K562 (cell line): ENCODE measurements around the gene RPS19BP1. TPM values are rescaled to one million over a fixed set of nuclear protein-coding genes. Genes with fewer than 3 reads are reported as not detected.
A peak's percentile ranks its signal among the peaks of the same experiment; 100 is the strongest.

ENCODE experiments used
- ATAC-seq: fragments of 200-7000 bp; cut with Tn5 transposase; 3 replicates; pipeline ENCODE4 v1.9.1; 2020; ENCODE audit warnings: moderate library complexity
- BruUV-seq: library from RNA; stranded (reverse); fragments of 400-500 nt; replicated peaks from 2 replicates; lab custom pipeline; 2021; lab: Mats Ljungman, UMichigan
- CTCF ChIA-PET: fragments of 300-600 bp; formaldehyde crosslinking; extraction: SDS; loops from one replicate; lab custom pipeline; 2021; ENCODE audit warnings: low intra/inter-chr PET ratio; lab: Yijun Ruan, JAX
- POLR2A ChIA-PET: fragments of 300-600, 350-650 bp; sonication (Branson Sonifier 250); formaldehyde crosslinking; extraction: SDS; loops from one replicate; lab custom pipeline; 2021; ENCODE audit warnings: antibody characterized with exemption, inconsistent platforms; lab: Yijun Ruan, JAX
- DNase-seq, 4 experiments: peaks; one replicate each; pipeline versions ENCODE4 v3.0.0 to v3.0.0-alpha.2; 2011 to 2018; ENCODE audit warnings: low spot score in 3 of 4, mixed read lengths in 3 of 4; ENCODE audit errors: extremely low read depth in 1 of 4
- FAIRE-seq: peaks from 2 replicates; lab custom pipeline; 2011; peaks lifted over from hg19 to GRCh38; lab: Jason Lieb, UNC
- H2AFZ ChIP-seq: 2 replicates; pipeline ENCODE4 v1.6.0; 2011; ENCODE audit warnings: low read depth, low read length, control low read depth, inconsistent platforms
- H3K27ac ChIP-seq: fragments of 200-600 bp; 3 replicates; pipeline ENCODE4 v1.8.0; 2011; ENCODE audit warnings: low read depth, mild to moderate bottlenecking, control low read depth, inconsistent platforms, low read length, moderate library complexity, mixed read lengths; ENCODE audit errors: extremely low read depth
- H3K27me3 ChIP-seq, 2 experiments: fragments of 300-600 bp in 1 of 2; 2 replicates in 1 of 2; 3 replicates in 1 of 2; pipeline versions ENCODE4 v1.6.0 to v1.8.0; 2011; ENCODE audit warnings: inconsistent platforms in 2 of 2, low read length in 2 of 2, mild to moderate bottlenecking in 1 of 2, mixed read lengths in 1 of 2, moderate library complexity in 1 of 2; ENCODE audit not compliant: control insufficient read depth in 2 of 2, insufficient read depth in 2 of 2
- H3K36me3 ChIP-seq: fragments of 300-600 bp; 3 replicates; pipeline ENCODE4 v1.8.0; 2011; ENCODE audit warnings: mild to moderate bottlenecking, low read length, inconsistent platforms; ENCODE audit not compliant: control insufficient read depth, insufficient read depth
- H3K4me1 ChIP-seq, 2 experiments: fragments of 200-600 bp in 1 of 2; replicated peaks in 1 of 2; 2 replicates in 1 of 2; 3 replicates in 1 of 2; pipeline versions ENCODE4 v1.5.1 to v1.8.0; 2011; ENCODE audit warnings: inconsistent platforms in 2 of 2, low read length in 2 of 2, mild to moderate bottlenecking in 1 of 2, mixed read lengths in 1 of 2, moderate library complexity in 1 of 2; ENCODE audit not compliant: control insufficient read depth in 2 of 2, insufficient read depth in 2 of 2
- H3K4me2 ChIP-seq: 2 replicates; pipeline ENCODE4 v1.6.1; 2011; ENCODE audit warnings: low read length, control low read depth, inconsistent platforms, mixed read lengths; ENCODE audit not compliant: insufficient read depth
- H3K4me3 ChIP-seq: fragments of 200-600 bp; sonication (generic), shearing (Covaris generic); 2 replicates; pipeline ENCODE4 v1.5.1; 2016; ENCODE audit warnings: control low read depth, inconsistent platforms
- H3K79me2 ChIP-seq: fragments of 200-600 bp; 3 replicates; pipeline ENCODE4 v1.8.0; 2011; ENCODE audit warnings: low read length, inconsistent platforms; ENCODE audit not compliant: control insufficient read depth, insufficient read depth
- H3K9ac ChIP-seq, 2 experiments: 2 replicates each; pipeline versions ENCODE4 v1.6.0 to v1.6.1; 2011; ENCODE audit warnings: low read depth in 2 of 2, low read length in 2 of 2, control low read depth in 1 of 2, inconsistent platforms in 1 of 2, mild to moderate bottlenecking in 1 of 2, mixed read lengths in 1 of 2; ENCODE audit not compliant: insufficient read depth in 1 of 2
- H3K9me1 ChIP-seq: one replicate; pipeline ENCODE4 v1.6.0; 2011; ENCODE audit warnings: inconsistent platforms, mild to moderate bottlenecking, low read length, moderate library complexity; ENCODE audit not compliant: control insufficient read depth, insufficient read depth
- H3K9me3 ChIP-seq: replicated peaks from 2 replicates; pipeline ENCODE4 v1.5.1; 2011; ENCODE audit warnings: low read depth, low read length, inconsistent platforms; ENCODE audit not compliant: control insufficient read depth, insufficient read depth
- H4K20me1 ChIP-seq: replicated peaks from 2 replicates; pipeline ENCODE4 v1.6.1; 2011; ENCODE audit warnings: low read length, inconsistent platforms, mixed read lengths; ENCODE audit not compliant: control insufficient read depth, insufficient read depth
- CEBPG ChIP-seq, 3 experiments: fragments of 200-800 bp in 1 of 3; sonication (Bioruptor generic) in 1 of 3; sonication (generic) in 1 of 3; formaldehyde crosslinking in 1 of 3; IDR thresholded peaks in 2 of 3; conservative IDR thresholded peaks in 1 of 3; 2 replicates each; pipeline versions ENCODE4 v1.6.1 to v1.8.0; 2016 to 2022; ENCODE audit warnings: missing compliant biosample characterization in 2 of 3, missing genetic modification characterization in 2 of 3, mild to moderate bottlenecking in 1 of 3, missing genetic modification reagents in 1 of 3
- CHD1 ChIP-seq: fragments of 200-600 bp; sonication (generic); IDR thresholded peaks from one replicate; pipeline ENCODE4 v1.6.1; 2012; ENCODE audit warnings: mild to moderate bottlenecking, moderate library complexity, low read length, inconsistent platforms
- HES1 ChIP-seq: fragments of 450-650 bp; IDR thresholded peaks from 2 replicates; pipeline ENCODE4 v1.6.1; 2016; ENCODE audit warnings: low read depth, mild to moderate bottlenecking, moderate library complexity
- HEY1 ChIP-seq: fragments of 250-450 bp; sonication (Bioruptor Pico); IDR thresholded peaks from 2 replicates; pipeline ENCODE4 v1.5.0; 2020; ENCODE audit warnings: mild to moderate bottlenecking, moderate library complexity, borderline replicate concordance
- RAD21 ChIP-seq, 2 experiments: fragments of 250-450 bp in 1 of 2; fragments of 450-650 bp in 1 of 2; sonication (Bioruptor Pico) in 1 of 2; formaldehyde crosslinking in 1 of 2; IDR thresholded peaks in 1 of 2; conservative IDR thresholded peaks in 1 of 2; 2 replicates each; pipeline versions ENCODE4 v1.4.0 to v1.8.0; 2020 to 2022; ENCODE audit warnings: mild to moderate bottlenecking in 2 of 2, moderate library complexity in 1 of 2
- SAP30 ChIP-seq: fragments of 200-600 bp; sonication (generic); IDR thresholded peaks from 2 replicates; pipeline ENCODE4 v1.6.1; 2012; ENCODE audit warnings: borderline replicate concordance, low read depth, mild to moderate bottlenecking, moderate library complexity, low read length, control low read depth, inconsistent platforms; ENCODE audit not compliant: insufficient read depth, poor library complexity, severe bottlenecking
- WHSC1 ChIP-seq: IDR thresholded peaks from one replicate; pipeline ENCODE4 v1.6.1; 2012; ENCODE audit warnings: low read length, control low read depth, inconsistent platforms
- ZNF282 ChIP-seq: sonication (generic); formaldehyde crosslinking; IDR thresholded peaks from 2 replicates; pipeline ENCODE4 v1.8.1; 2023; ENCODE audit warnings: missing genetic modification reagents
- WGBS: fragments of 100-300 bp; shearing (Covaris generic); methylation state at CpG from one replicate; pipeline ENCODE4 v1.1.6; 2016; ENCODE audit warnings: low coverage, mixed read lengths; ENCODE audit not compliant: insufficient coverage; ENCODE audit errors: missing lambda C conversion rate; 5-methylcytosine and 5-hydroxymethylcytosine counted together
- in situ Hi-C: fragments of 300-500 bp; cut with MboI; formaldehyde crosslinking; loops from 4 replicates; pipeline ENCODE4 v1.15.0; 2018; ENCODE audit warnings: inconsistent platforms, mixed read lengths
- intact Hi-C: fragments of 100-400 bp; cut with micrococcal nuclease; formaldehyde crosslinking; loops from 2 replicates; pipeline ENCODE4 v1.14.2; 2022
- polyA plus RNA-seq, 8 experiments: library from polyadenylated mRNA; depleted of rRNA in 4 of 8; stranded (reverse) in 5 of 8; unstranded in 3 of 8; fragments of >200 nt; fragmentation: Nextera tagmentation in 2 of 8; fragmentation: Illumina TruSeq in 1 of 8; extraction: Ambion mirVana in 2 of 8; extraction: Trizol in 1 of 8; gene quantifications; 2 replicates each; pipeline versions ENCODE4 v1.2.1 to v1.2.3, GENCODE V29; 2011 to 2014; ENCODE audit warnings: inconsistent platforms in 1 of 8, missing spikeins in 1 of 8
- total RNA-seq, 7 experiments: library from RNA; depleted of rRNA in 6 of 7; stranded (reverse); fragments of >200 nt in 6 of 7; fragmentation: Illumina TruSeq in 2 of 7; extraction: Trizol in 2 of 7; gene quantifications; 2 replicates each; pipeline versions ENCODE4 v1.2.1 to v1.2.3, GENCODE V29; 2011 to 2021; ENCODE audit warnings: low replicate concordance in 1 of 7
- TF ChIP-seq, protein P1 (sequence below): fragments of 250-450 bp; sonication (Bioruptor Pico); IDR thresholded peaks from 2 replicates; pipeline ENCODE4 v1.5.0; 2022; ENCODE audit warnings: mild to moderate bottlenecking

The RPS19BP1 gene
- total and polyA plus RNA-seq, 9 of the 15 experiments (the other 6 are each of a cell fraction or from before 2014, with no cell fraction given): 3.0 to 223 (median 84.3) TPM

DNA sequence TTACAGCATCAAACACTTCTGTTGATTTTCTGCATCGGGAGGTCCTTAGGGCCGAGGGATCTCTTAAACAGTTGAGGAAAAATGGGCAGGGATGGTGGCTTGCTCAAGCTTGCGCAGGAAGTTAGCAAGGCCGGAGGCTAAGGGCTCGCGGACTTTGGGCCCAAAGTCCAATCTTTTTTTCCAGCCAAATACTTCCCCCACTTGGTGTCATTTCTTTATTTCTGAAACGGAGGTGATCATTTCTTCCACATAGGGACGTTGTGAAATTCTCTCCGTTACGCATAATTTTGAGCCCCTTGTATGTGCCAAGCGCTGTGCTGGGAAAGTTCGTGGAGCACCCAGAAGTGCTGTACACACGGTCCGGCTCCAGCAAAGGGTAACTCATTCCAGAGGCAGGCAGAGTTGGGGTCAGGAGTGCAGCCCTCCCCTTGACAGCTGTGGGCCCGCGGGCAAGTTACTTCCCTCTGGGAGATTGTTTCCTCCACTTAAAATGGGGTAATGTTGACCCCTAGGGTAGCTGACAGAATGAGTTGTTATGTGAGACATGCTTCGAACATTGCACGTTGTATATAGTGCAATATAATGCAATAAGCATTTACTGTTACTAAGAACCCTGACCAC lies 29.6 kb downstream of the RPS19BP1 start:
- 1% methylated on average over 18 of the region's 18 CpGs for WGBS
- Histone ChIP-seq H2AFZ (no peak overlapping the region; the same call in 1 of the 2 replicates), H3K27me3 (no peaks in the 10 kb centered on the region), H3K4me1 (peaks cover 22 to 30% of the 10 kb centered on the region in 2 experiments), H4K20me1 (no peaks in the 10 kb centered on the region; the same call in 1 of the 2 replicates), H3K9me3 (no peaks in the 10 kb centered on the region), H3K79me2 (peaks cover 52% of the 10 kb centered on the region), H3K9me1 (peaks cover 2% of the 10 kb centered on the region), H3K27ac (peak overlapping the region; percentile 84), H3K36me3 (peaks cover 52% of the 10 kb centered on the region), H3K4me3 (peak overlapping the region; percentile 96)
- intact Hi-C loops (no loop called here), in situ Hi-C loops (loop anchor here (10.0 kb wide), 1 partner anchor 328 kb away; no protein-coding TSS in a partner anchor)
- POLR2A ChIA-PET: interaction anchor here (0.6 to 8.6 kb wide), 3 partner anchors 14 to 28 kb away, joined by 3 to 106 read pairs (median 15); partner anchors contain the start of gene ATF4
- FAIRE-seq (no peak), ATAC-seq (no peak; the same call in 1 of the 3 replicates)
- CTCF ChIA-PET: no interaction called here
- TSS peak; percentile 55 for BruUV-seq
- TF ChIP-seq WHSC1 (peak; percentile 45), HES1 (no peak), RAD21 (CRISPR knock-in tag; conservative IDR thresholded peaks at IDR 0.05 in 1 of 2, IDR thresholded peaks at IDR 0.05 in 1 of 2) (no peak), CEBPG (CRISPR knock-in tag; IDR thresholded peaks at IDR 0.05) (peak; percentile 70), CEBPG (tag; conservative IDR thresholded peaks at IDR 0.05 in 1 of 2, IDR thresholded peaks at IDR 0.05 in 1 of 2) (0 out of 4 replicates have a peak, but pooled peaks of 1 of the 2 experiments have one; percentile 17), HEY1 (no peak), SAP30 (peak; percentile 50), ZNF282 (CRISPR knock-in tag) (no peak), CHD1 (peak; percentile 32)
- TF ChIP-seq, protein P1, sequence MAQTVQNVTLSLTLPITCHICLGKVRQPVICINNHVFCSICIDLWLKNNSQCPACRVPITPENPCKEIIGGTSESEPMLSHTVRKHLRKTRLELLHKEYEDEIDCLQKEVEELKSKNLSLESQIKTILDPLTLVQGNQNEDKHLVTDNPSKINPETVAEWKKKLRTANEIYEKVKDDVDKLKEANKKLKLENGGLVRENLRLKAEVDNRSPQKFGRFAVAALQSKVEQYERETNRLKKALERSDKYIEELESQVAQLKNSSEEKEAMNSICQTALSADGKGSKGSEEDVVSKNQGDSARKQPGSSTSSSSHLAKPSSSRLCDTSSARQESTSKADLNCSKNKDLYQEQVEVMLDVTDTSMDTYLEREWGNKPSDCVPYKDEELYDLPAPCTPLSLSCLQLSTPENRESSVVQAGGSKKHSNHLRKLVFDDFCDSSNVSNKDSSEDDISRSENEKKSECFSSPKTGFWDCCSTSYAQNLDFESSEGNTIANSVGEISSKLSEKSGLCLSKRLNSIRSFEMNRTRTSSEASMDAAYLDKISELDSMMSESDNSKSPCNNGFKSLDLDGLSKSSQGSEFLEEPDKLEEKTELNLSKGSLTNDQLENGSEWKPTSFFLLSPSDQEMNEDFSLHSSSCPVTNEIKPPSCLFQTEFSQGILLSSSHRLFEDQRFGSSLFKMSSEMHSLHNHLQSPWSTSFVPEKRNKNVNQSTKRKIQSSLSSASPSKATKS (CRISPR knock-in tag): no peak
- TF ChIP-seq, all 486 proteins: peak for 4
- DNase-seq: no peak
- Histone ChIP-seq H3K9ac (peak overlapping the region; percentile 95 to 96), H3K4me2 (peak overlapping the region; percentile 95)
